ENCODE measurements around the gene PCMTD2.

DNA sequence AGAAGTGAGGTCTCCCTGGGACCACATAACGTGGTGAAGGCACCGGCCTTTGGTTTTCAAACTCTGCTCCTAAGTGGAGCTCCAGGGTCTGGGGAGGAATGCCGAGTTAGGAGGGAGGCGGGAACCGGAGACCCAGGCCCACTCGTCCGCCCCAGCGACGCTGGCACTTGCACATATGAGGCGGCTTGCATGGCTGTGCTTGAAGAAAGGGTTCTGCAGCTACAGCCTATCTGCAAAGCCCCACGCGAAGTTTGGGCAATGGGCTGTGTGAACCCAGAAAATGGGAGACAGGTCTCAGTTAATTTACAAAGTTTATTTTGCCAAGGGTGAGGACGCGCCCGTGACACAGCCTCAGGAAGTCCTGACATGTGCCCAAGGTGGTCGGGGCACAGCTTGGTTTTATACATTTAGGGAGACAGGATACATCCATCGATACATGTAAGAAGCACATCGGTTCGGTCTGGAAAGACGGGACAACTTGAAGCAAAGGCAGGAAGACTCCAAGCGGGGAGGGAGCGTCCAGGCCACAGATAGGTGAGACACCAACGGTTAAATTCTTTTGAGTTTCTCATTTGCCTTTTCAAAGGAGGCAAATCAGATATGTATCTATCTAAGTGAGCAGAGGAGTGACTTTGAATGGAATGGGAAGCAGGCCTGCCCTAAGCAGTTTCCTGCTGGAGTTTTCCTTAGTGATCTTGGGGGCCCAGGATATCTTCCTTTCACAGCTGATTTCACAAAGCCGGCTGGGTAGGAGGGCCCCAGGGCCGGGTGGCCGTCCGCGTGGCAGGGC is 782 bp upstream of the PCMTD2 start:
- TF ChIP-seq, protein P1, sequence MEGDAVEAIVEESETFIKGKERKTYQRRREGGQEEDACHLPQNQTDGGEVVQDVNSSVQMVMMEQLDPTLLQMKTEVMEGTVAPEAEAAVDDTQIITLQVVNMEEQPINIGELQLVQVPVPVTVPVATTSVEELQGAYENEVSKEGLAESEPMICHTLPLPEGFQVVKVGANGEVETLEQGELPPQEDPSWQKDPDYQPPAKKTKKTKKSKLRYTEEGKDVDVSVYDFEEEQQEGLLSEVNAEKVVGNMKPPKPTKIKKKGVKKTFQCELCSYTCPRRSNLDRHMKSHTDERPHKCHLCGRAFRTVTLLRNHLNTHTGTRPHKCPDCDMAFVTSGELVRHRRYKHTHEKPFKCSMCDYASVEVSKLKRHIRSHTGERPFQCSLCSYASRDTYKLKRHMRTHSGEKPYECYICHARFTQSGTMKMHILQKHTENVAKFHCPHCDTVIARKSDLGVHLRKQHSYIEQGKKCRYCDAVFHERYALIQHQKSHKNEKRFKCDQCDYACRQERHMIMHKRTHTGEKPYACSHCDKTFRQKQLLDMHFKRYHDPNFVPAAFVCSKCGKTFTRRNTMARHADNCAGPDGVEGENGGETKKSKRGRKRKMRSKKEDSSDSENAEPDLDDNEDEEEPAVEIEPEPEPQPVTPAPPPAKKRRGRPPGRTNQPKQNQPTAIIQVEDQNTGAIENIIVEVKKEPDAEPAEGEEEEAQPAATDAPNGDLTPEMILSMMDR (IDR thresholded peaks at IDR 0.05; ENCODE audit: insufficient read depth, low read length, poor library complexity, severe bottlenecking): no peak
- TF ChIP-seq EZH2phosphoT487 (conservative IDR thresholded peaks at IDR 0.05; ENCODE audit: low read length): no peak
